Measurements from ENCODE around the gene SLC45A2. TPM values are rescaled to one million over a fixed set of nuclear protein-coding genes. Genes with fewer than 3 reads are reported as not detected.
A peak's percentile ranks its signal among the peaks of the same experiment; 100 is the strongest.

SLC45A2 gene
- total and polyA plus RNA-seq, 8 donors, result 0.08 to 0.26 (median 0.19) TPM; not detected in 4

DNA sequence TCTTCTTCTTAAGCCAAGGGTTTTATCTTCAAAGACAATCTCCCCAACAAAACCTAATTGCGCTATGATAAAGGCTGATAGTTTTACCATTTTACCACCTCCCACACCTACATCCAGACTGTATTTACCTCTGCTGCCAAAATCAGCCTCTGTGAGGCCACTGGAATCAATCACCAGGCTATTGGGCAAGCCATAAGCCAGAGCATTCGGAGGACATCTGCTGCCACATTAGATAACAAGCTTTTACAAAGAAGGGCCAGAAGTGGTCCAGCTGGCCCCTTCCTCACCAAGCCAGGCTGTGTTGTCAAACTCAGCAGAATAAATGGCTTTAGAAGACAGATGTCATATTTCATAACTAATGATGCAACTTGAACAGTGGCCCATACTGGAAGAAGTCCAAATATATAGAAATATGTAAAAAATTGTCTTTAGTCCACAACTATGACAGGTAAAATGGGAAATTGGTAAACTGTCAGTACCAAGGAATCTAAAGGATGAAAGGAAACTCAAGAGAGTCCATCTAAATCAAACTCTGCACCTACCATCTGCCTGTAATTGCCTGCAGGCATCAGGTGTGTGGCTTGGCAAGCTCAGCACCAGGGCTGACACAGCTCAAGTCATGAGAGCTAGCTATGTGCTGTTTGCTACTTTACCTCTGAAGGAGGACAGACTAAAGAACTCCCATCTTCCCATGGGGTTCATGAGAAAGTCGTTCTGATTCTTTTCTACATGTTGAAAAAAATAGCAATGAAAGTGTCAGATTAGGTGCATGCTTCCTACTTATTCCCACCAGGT, 16.1 kb downstream of the SLC45A2 start:
- peak in 2 of 4 donors; percentile 28 to 35 for ATAC-seq
- Histone ChIP-seq H3K27me3 (no peaks in the 10 kb centered on the region), H3K27ac (no peak overlapping the region), H3K36me3 (no peaks in the 10 kb centered on the region), H3K4me1 (no peaks in the 10 kb centered on the region), H3K4me3 (no peak overlapping the region), H3K9me3 (no peaks in the 10 kb centered on the region)
- DNase-seq, result no peak
- 52 to 60% methylated on average over 3 of the region's 3 CpGs for WGBS, 2 donors
- no peak for TF ChIP-seq CTCF (IDR thresholded peaks at IDR 0.05)
- FAIRE-seq, result no peak
- intact Hi-C loops (cut with DNase I), result loop anchor here in 1 of 3 donors (10.0 kb wide), 1 partner anchor 534 kb away; no protein-coding TSS in a partner anchor

DNA sequence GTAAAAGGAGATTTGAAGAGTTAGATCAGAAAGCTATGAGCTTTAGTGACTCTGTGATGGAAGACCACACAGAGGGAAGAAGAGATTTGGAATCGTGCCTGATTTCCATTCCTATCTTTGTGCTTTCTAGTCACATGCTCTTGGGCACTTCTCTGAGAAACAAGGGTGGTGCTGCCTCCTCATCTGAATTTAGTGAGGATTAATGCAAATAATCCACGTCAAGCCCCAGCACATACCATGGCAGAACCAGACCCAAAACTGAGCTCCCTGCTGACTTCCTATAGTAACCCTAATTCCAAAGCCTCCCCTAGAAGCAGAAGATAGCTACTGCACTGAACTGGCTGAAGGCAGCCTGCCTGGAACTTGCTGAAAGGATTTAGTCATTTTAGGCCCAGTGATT, 17.7 kb downstream of the SLC45A2 start:
- FAIRE-seq (no peak), ATAC-seq (no peak), DNase-seq (no peak)
- no peaks in the 10 kb centered on the region for H3K9me3 ChIP-seq
- intact Hi-C loops (cut with DNase I), result loop anchor here in 1 of 3 donors (10.0 kb wide), 1 partner anchor 532 kb away; no protein-coding TSS in a partner anchor
- no peaks in the 10 kb centered on the region for H3K4me1 ChIP-seq
- H3K4me3 ChIP-seq, result no peak overlapping the region
- H3K27me3 ChIP-seq, result no peaks in the 10 kb centered on the region
- H3K36me3 ChIP-seq, result no peaks in the 10 kb centered on the region
- WGBS, 2 donors, result 47 to 57% methylated on average over 2 of the region's 2 CpGs
- TF ChIP-seq CTCF (IDR thresholded peaks at IDR 0.05), result no peak
- H3K27ac ChIP-seq, result no peak overlapping the region

DNA sequence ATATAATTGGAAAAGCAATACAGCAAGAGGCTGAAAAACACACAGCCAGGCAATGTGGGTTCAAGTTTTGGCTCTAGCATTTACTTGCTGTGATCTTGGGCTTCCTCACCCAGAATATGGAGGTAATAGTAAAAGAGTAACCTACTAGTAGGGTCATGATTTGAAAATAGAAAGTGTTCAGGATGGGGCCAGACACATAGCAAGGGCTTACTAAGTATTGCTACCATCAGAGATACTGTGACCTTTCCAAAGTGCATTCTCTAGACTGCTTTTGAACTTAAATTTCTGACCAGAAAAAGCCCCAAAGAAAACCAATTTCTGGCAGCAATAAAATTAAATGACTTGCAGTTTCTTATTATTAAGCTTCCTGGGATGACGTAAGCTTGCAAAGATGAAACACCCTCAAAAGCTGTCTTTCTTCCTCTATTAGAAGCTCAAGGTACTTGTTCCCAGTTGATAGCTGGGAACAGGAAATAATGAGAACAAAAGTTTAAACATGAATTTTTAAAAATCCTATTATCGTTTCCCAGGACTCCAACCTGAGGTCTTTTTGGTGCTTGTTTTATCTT, 20.3 kb downstream of the SLC45A2 start:
- no peaks in the 10 kb centered on the region for H3K36me3 ChIP-seq
- intact Hi-C loops (cut with DNase I), result loop anchor here in 1 of 3 donors (10.0 kb wide), 1 partner anchor 529 kb away; no protein-coding TSS in a partner anchor
- no peak for TF ChIP-seq CTCF (IDR thresholded peaks at IDR 0.05)
- H3K4me1 ChIP-seq, result no peaks in the 10 kb centered on the region
- no peak overlapping the region for H3K4me3 ChIP-seq
- no peaks in the 10 kb centered on the region for H3K27me3 ChIP-seq
- DNase-seq (no peak), ATAC-seq (no peak), FAIRE-seq (no peak)
- H3K9me3 ChIP-seq, result no peaks in the 10 kb centered on the region
- WGBS, 2 donors, result 83 to 94% methylated on average over 2 of the region's 2 CpGs
- H3K27ac ChIP-seq, result no peak overlapping the region

DNA sequence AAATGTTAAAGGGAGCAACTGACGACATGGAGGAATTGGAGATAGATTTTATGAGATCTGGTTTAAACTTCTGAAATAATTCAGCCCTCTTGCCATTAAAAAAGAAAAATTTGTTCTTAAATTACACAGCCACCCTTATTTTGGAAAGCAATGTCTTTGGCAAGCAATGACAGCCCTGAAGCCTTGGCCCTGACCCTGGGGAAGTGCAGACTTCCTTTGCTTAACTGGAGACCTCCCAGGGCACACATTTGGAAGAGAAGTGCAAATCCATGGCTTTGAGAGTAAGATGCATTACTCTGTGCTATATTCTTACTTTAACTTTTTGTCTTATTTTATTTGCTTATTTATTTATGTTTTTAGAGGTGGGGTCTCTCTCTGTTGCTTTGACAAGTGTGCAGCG, 26.3 kb downstream of the SLC45A2 start:
- Histone ChIP-seq H3K27ac (no peak overlapping the region), H3K4me3 (no peak overlapping the region), H3K9me3 (no peaks in the 10 kb centered on the region), H3K27me3 (no peaks in the 10 kb centered on the region), H3K36me3 (no peaks in the 10 kb centered on the region), H3K4me1 (no peaks in the 10 kb centered on the region)
- intact Hi-C loops (cut with DNase I), result no loop called here
- ATAC-seq (no peak), FAIRE-seq (no peak), DNase-seq (no peak)
- TF ChIP-seq CTCF (IDR thresholded peaks at IDR 0.05), result no peak
- WGBS, 2 donors, result 67 to 68% methylated on average over 2 of the region's 2 CpGs
